GM12891 (cell line): ENCODE measurements around the gene HDAC1.

Source experiments
- POLR2A ChIP-seq: IDR thresholded peaks from 2 replicates; pipeline ENCODE4 v1.6.1; 2011; ENCODE audit warnings: low read depth, low read length, control low read depth
- POLR2AphosphoS5 ChIP-seq: IDR thresholded peaks from 2 replicates; pipeline ENCODE4 v1.6.1; 2011; ENCODE audit warnings: low read depth, low read length, control low read depth
- SPI1 ChIP-seq: IDR thresholded peaks from 2 replicates; pipeline ENCODE4 v1.6.1; 2011; ENCODE audit warnings: low read depth, low read length, control low read depth

GRCh38 chr1:32257227-32257508 is 34.7 kb upstream of the HDAC1 start:
- TF ChIP-seq SPI1 (no peak), POLR2A (no peak), POLR2AphosphoS5 (no peak)
